SKM-1 treated with dmso at 0.1 percent for 144 hours (cell line): ENCODE measurements around the gene GZMM.
"Not testable (repeated sequence)": the region's sequence is repeated elsewhere in the genome, so short reads cannot be mapped to it uniquely, and the experiment has no call there.

ENCODE experiments used
- DNase-seq: peaks from one replicate; lab custom pipeline; 2025; ENCODE audit not compliant: unreplicated experiment; lab: John Stamatoyannopoulos, UW

Gene GZMM

DNA sequence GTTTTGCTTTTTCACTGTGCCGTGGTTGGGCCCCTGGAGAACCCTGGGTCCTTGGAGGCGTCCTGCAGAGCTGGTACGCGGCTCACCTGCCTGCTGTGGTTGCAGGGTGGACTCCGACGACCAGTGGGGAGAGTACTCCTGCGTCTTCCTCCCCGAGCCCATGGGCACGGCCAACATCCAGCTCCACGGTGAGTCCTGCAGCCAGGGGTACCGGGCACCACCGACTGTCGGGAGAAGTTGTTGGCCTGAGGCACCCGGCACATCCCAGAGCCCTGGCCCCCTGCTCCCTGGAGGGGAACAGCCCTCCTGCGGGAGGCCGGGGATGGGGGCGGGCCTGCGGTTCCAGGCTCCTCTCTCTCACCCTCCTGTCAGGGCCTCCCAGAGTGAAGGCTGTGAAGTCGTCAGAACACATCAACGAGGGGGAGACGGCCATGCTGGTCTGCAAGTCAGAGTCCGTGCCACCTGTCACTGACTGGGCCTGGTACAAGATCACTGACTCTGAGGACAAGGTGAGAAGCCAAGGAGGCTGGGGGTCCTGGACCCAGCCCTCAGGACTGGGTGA lies 36.5 kb downstream of the GZMM start:
- no peak for DNase-seq

- DNase-seq, result no peak
Measured at GRCh38 chr19:581399-582111, 37.7 kb downstream of the GZMM start.

DNA sequence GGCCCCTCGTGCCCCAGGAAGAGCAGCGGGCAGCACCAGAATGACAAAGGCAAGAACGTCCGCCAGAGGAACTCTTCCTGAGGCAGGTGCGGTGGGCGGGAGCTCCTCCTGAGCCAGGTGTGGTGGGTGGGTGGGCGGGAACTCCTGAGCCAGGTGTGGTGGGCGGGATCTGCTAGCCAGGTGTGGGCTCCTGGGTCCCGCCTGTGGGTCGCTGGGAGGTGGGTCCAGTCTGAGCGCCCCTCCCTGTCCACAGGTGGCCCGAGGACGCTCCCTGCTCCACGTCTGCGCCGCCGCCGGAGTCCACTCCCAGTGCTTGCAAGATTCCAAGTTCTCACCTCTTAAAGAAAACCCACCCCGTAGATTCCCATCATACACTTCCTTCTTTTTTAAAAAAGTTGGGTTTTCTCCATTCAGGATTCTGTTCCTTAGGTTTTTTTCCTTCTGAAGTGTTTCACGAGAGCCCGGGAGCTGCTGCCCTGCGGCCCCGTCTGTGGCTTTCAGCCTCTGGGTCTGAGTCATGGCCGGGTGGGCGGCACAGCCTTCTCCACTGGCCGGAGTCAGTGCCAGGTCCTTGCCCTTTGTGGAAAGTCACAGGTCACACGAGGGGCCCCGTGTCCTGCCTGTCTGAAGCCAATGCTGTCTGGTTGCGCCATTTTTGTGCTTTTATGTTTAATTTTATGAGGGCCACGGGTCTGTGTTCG lies 38.8 kb downstream of the GZMM start:
- no peak for DNase-seq

DNA sequence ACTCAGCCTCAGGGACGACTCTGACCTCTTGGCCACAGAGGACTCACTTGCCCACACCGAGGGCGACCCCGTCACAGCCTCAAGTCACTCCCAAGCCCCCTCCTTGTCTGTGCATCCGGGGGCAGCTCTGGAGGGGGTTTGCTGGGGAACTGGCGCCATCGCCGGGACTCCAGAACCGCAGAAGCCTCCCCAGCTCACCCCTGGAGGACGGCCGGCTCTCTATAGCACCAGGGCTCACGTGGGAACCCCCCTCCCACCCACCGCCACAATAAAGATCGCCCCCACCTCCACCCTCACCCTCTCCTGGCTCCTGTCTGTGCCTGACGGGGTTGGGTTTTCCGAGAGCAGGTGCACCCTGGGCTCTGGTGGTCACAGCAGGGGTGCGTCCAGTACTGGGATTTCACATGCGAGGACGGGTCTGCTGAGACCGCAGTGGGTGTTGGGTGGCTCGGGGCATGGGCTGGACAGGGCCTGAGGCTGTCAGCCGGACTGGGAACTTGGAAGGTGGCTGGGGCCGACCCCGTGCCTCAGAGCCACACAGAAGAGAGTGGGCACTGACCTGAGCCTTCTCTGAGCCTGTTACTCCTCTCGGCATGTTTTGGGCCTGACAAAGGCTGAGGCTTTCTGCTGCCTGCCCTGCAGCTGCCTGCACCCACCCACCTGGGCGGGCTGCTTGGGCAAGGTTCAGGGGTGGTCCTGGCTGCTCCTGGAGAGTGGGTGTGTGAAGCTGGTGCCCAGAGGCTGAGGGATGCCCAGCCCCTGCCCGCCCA lies 39.5 kb downstream of the GZMM start:
- DNase-seq, result no peak

GRCh38 chr19:583968-584239 lies 40.1 kb downstream of the GZMM start:
- DNase-seq, result no peak

GRCh38 chr19:584240-585001 lies 40.6 kb downstream of the GZMM start:
- DNase-seq, result no peak

DNA sequence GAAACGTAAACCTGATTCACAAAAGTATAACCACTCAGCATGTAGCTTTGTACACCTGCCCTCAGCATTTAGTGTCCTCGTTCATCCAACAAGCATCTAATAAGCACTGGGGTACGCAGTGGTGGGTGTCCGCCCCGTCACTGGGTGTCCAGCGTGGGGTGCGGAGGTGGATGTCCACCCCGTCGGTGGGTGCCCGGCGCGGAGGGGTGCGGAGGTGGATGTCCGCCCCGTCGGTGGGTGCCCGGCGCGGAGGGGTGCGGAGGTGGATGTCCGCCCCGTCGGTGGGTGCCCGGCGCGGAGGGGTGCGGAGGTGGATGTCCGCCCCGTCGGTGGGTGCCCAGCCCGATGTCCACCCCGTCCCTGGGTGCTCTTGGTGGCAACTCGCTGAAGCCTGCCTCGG lies 41.3 kb downstream of the GZMM start:
- DNase-seq, result not testable (repeated sequence)

DNA sequence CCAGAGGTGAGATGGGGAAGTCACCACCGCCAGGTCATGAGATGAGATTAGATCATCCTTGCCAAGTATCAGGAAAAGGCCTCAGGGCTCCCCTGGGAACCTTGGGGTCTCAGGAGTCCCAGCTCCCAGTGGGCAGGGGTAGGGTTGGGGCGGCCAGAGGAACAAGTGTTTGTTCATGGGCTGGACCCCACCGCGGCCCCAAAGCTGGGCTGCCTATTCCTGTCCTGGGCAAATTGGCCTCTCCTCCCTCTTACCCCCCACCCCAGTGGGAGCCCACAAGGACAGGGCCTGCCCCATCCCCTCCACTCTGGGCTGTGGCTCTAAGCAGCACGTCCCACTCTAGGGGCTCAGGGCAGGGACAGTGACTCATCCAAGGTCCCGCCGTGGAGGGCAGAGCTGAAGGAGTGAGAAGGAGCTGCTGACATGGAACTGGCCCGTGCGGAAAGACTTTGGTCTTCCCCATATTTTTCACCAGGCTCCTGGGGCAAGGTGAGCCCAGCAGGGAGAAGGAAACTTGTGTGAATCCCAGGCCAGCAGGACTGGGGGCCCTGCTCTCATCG lies 41.8 kb downstream of the GZMM start:
- no peak for DNase-seq

GRCh38 chr19:588093-588740 lies 44.4 kb downstream of the GZMM start:
- peak; percentile 56 for DNase-seq

DNA sequence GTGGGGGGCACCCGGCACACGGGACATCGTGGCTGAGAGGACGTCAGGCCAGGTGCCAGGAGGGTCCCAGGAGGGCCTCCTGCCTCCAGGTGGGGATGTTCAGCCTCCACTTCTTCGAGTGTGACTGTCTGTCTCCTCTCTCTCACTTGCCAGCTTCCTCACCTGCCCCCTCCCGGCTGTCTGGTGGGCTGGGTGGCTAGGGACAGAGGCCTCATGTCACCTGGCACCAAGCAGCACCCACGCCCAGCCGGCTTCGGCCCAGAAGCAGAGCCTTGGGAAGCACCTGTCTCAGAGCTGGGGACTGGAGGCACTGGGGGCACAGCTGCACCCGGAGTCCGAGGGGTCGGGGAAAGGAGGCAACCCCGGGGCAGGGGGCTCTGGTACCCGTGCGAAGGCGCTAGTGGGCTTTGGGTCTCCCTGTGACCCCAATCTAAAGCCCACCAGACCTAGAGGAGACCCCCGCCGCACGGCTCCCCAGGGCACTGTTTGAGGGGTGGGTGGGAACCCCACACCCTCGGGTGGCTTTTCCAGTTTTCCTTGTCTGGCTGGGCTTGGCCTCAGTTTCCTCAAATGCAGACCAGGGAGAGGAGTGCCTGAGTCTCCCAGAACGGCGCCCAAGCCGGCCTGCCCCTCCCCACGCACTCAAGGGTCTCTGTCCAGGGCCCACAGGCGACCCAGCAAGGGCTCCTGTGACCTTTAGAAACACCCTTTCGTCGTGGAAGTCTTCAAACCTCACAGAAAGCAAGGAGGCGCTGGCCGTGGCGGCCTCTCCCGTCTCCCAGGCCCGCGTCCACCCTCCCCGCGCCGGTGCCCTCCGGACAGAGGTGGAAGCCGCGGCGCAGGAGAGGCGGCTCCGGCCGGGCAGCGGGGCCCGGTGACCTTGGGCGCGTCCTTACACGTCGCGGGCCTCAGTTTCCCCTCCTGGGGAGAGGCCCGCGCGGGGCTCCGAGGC lies 45.2 kb downstream of the GZMM start:
- no peak for DNase-seq

- no peak for DNase-seq
Measured at GRCh38 chr19:589693-590395, 46.0 kb downstream of the GZMM start, which contains the start of gene HCN2. TSS of gene HCN2 (plus strand) at chr19:589881. CDS start at chr19:589946, 65 bp downstream.

GRCh38 chr19:590396-590745 lies 46.5 kb downstream of the GZMM start:
- no peak for DNase-seq

- DNase-seq, result no peak
Measured at GRCh38 chr19:590750-591098, 46.9 kb downstream of the GZMM start.

- no peak for DNase-seq
Measured at GRCh38 chr19:591099-591958, 47.5 kb downstream of the GZMM start.

GRCh38 chr19:592101-592500 lies 48.2 kb downstream of the GZMM start:
- no peak for DNase-seq

GRCh38 chr19:593055-593454 lies 49.2 kb downstream of the GZMM start:
- no peak for DNase-seq

DNA sequence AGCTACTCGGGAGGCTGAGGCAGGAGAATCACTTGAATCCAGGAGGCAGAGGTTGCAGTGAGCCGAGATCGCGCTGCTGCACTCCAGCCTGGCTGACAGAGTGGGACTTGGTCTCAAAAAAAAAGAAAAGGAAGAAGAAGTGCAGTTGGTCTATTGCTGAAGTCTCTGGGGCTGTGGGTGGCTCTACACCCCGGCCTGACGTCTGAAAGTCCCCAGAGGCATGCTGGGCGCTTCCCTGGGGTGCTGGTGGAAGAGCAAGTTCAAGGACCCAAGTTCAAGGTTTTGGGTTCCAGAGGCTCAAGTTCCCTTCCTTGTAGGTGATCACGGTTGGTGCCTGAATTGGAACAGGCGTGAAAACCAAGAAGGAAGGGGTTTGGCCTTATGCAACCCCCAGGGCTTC lies 49.7 kb downstream of the GZMM start:
- DNase-seq, result no peak
